Activated CD4-positive, alpha-beta memory T cell treated with anti-CD3 and anti-CD28 coated beads for 36 hours (primary cell): Measurements from ENCODE around the gene HES2. TPM values are rescaled to one million over a fixed set of nuclear protein-coding genes. Genes with fewer than 3 reads are reported as not detected.
A peak's percentile ranks its signal among the peaks of the same experiment; 100 is the strongest.
"Not testable (repeated sequence)": the region's sequence is repeated elsewhere in the genome, so short reads cannot be mapped to it uniquely, and the experiment has no call there.

ENCODE experiments used
- CTCF ChIA-PET: fragments of 350-600 bp; sonication (Branson Sonifier 250); formaldehyde crosslinking; loops from one replicate; lab custom pipeline; 2021; ENCODE audit warnings: antibody characterized with exemption, inconsistent platforms; lab: Charles Lee
- POLR2A ChIA-PET: fragments of 350-600 bp; sonication (Branson Sonifier 250); formaldehyde crosslinking; loops from one replicate; lab custom pipeline; 2021; ENCODE audit warnings: antibody characterized with exemption; lab: Charles Lee
- DNase-seq: peaks from one replicate; pipeline ENCODE4 v3.0.0-alpha.2; 2020
- H3K27ac Mint-ChIP-seq: one replicate; pipeline ENCODE4 v1.8.0; 2021; ENCODE audit warnings: mixed read lengths
- H3K27me3 Mint-ChIP-seq: one replicate; pipeline ENCODE4 v1.8.0; 2021; ENCODE audit warnings: mixed read lengths
- H3K36me3 Mint-ChIP-seq: one replicate; pipeline ENCODE4 v1.8.0; 2021; ENCODE audit warnings: mixed read lengths
- H3K4me1 Mint-ChIP-seq: one replicate; pipeline ENCODE4 v1.8.0; 2021; ENCODE audit warnings: low read depth, mixed read lengths
- H3K4me3 Mint-ChIP-seq: one replicate; pipeline ENCODE4 v1.8.0; 2021; ENCODE audit warnings: mild to moderate bottlenecking, mixed read lengths
- H3K9me3 Mint-ChIP-seq: one replicate; pipeline ENCODE4 v1.8.0; 2021; ENCODE audit warnings: mixed read lengths
- intact Hi-C: fragments of 100-400 bp; cut with micrococcal nuclease; formaldehyde crosslinking; loops from one replicate; pipeline ENCODE4 v1.15.1; 2023
- total RNA-seq, 2 experiments: library from RNA; stranded (reverse); gene quantifications; one replicate each; pipeline ENCODE4 v1.2.3, GENCODE V29; 2021

HES2 gene
- total RNA-seq, 2 experiments from 2014 or later: 0.07 TPM; not detected in 1

GRCh38 chr1:6434186-6434585 is 14.5 kb upstream of the HES2 start:
- intact Hi-C loops: no loop called here
- CTCF ChIA-PET: interaction anchor here (2.0 kb wide), 1 partner anchor 11 kb away, joined by 7 read pairs; no protein-coding TSS in a partner anchor
- POLR2A ChIA-PET: no interaction called here

GRCh38 chr1:6431645-6432579 is 12.2 kb upstream of the HES2 start:
- H3K27ac Mint-ChIP-seq, H3K4me1 Mint-ChIP-seq, H3K36me3 Mint-ChIP-seq, intact Hi-C loops, H3K4me3 Mint-ChIP-seq, H3K27me3 Mint-ChIP-seq, DNase-seq, H3K9me3 Mint-ChIP-seq: not testable (repeated sequence)
- POLR2A ChIA-PET: interaction anchor here (1.0 kb wide), 1 partner anchor 12 kb away, joined by 3 read pairs; the partner anchor contains the start of gene HES2
- CTCF ChIA-PET: interaction anchor here (0.6 to 2.4 kb wide), 5 partner anchors 8 to 185 kb away, joined by 3 to 7 read pairs (median 4); no protein-coding TSS in a partner anchor

More at GRCh38 chr1:6434186-6434585, 14.5 kb upstream of the HES2 start:
- Mint-ChIP-seq H3K27ac (no peak overlapping the region), H3K27me3 (peaks cover 8% of the 10 kb centered on the region), H3K4me3 (no peak overlapping the region), H3K4me1 (peaks cover under 1% of the 10 kb centered on the region), H3K36me3 (no peaks in the 10 kb centered on the region), H3K9me3 (no peaks in the 10 kb centered on the region)
- no peak for DNase-seq

GRCh38 chr1:6429660-6430411 is 10.1 kb upstream of the HES2 start:
- H3K27ac Mint-ChIP-seq, H3K4me1 Mint-ChIP-seq, POLR2A ChIA-PET, intact Hi-C loops, H3K36me3 Mint-ChIP-seq, DNase-seq, H3K9me3 Mint-ChIP-seq, H3K4me3 Mint-ChIP-seq: not testable (repeated sequence)
- peaks cover 10% of the 10 kb centered on the region for H3K27me3 Mint-ChIP-seq
- CTCF ChIA-PET: interaction anchor here (1.1 to 2.7 kb wide), 3 partner anchors 8 to 183 kb away, joined by 5 to 10 read pairs (median 7); no protein-coding TSS in a partner anchor

GRCh38 chr1:6428453-6428852 is 8.7 kb upstream of the HES2 start:
- H3K27me3 Mint-ChIP-seq: peaks cover 17% of the 10 kb centered on the region
- H3K36me3 Mint-ChIP-seq, intact Hi-C loops, H3K9me3 Mint-ChIP-seq, H3K27ac Mint-ChIP-seq, DNase-seq, POLR2A ChIA-PET, H3K4me3 Mint-ChIP-seq, CTCF ChIA-PET, H3K4me1 Mint-ChIP-seq: not testable (repeated sequence)

- intact Hi-C loops: no loop called here
- ChIA-PET CTCF (interaction anchor here (1.0 kb wide), 1 partner anchor 11 kb away, joined by 3 read pairs; no protein-coding TSS in a partner anchor), POLR2A (no interaction called here)
- Mint-ChIP-seq H3K27ac (no peak overlapping the region), H3K27me3 (peaks cover 19% of the 10 kb centered on the region), H3K36me3 (no peaks in the 10 kb centered on the region), H3K4me1 (peaks cover 12% of the 10 kb centered on the region), H3K4me3 (no peak overlapping the region), H3K9me3 (no peaks in the 10 kb centered on the region)
- DNase-seq: no peak
These were observed 8.0 kb upstream of the HES2 start for GRCh38 chr1:6427441-6428390.

- ChIA-PET POLR2A (no interaction called here), CTCF (interaction anchor here (1.0 to 1.1 kb wide), 2 partner anchors 10 to 11 kb away, joined by 3 to 4 read pairs; no protein-coding TSS in a partner anchor)
- H3K9me3 Mint-ChIP-seq: no peaks in the 10 kb centered on the region
- H3K4me1 Mint-ChIP-seq: peaks cover 12% of the 10 kb centered on the region
- intact Hi-C loops: no loop called here
- H3K36me3 Mint-ChIP-seq: no peaks in the 10 kb centered on the region
- H3K27ac Mint-ChIP-seq: no peak overlapping the region
- H3K27me3 Mint-ChIP-seq: peaks cover 19% of the 10 kb centered on the region
- H3K4me3 Mint-ChIP-seq: no peak overlapping the region
- no peak for DNase-seq
These were observed 7.2 kb upstream of the HES2 start for GRCh38 chr1:6426972-6427350.

- intact Hi-C loops: no loop called here
- Mint-ChIP-seq H3K27me3 (peaks cover 25% of the 10 kb centered on the region), H3K36me3 (no peaks in the 10 kb centered on the region), H3K4me3 (no peak overlapping the region), H3K9me3 (no peaks in the 10 kb centered on the region), H3K27ac (no peak overlapping the region), H3K4me1 (peaks cover 12% of the 10 kb centered on the region)
- ChIA-PET CTCF (interaction anchor here (0.9 to 1.1 kb wide), 3 partner anchors 10 to 179 kb away, joined by 3 to 4 read pairs (median 3); no protein-coding TSS in a partner anchor), POLR2A (no interaction called here)
- DNase-seq: no peak
These were observed 6.7 kb upstream of the HES2 start for GRCh38 chr1:6426277-6426971.

GRCh38 chr1:6425658-6426057 is 5.9 kb upstream of the HES2 start:
- no peak for DNase-seq
- peaks cover 12% of the 10 kb centered on the region for H3K4me1 Mint-ChIP-seq
- H3K9me3 Mint-ChIP-seq: no peaks in the 10 kb centered on the region
- POLR2A ChIA-PET: no interaction called here
- H3K36me3 Mint-ChIP-seq: no peaks in the 10 kb centered on the region
- no peak overlapping the region for H3K4me3 Mint-ChIP-seq
- CTCF ChIA-PET: interaction anchor here (0.8 to 1.1 kb wide), 3 partner anchors 11 to 178 kb away, joined by 3 to 4 read pairs (median 3); no protein-coding TSS in a partner anchor
- H3K27ac Mint-ChIP-seq: no peak overlapping the region
- H3K27me3 Mint-ChIP-seq: peaks cover 32% of the 10 kb centered on the region
- intact Hi-C loops: no loop called here

GRCh38 chr1:6424619-6425593 is 5.2 kb upstream of the HES2 start, which contains the start of gene ESPN:
Gene ESPN (plus strand): TSS chr1:6424776. CDS start chr1:6424956, 180 bp downstream.
- CTCF ChIA-PET: interaction anchor here (0.8 to 1.0 kb wide), 2 partner anchors 13 to 14 kb away, joined by 3 to 4 read pairs; no protein-coding TSS in a partner anchor
- H3K4me1 Mint-ChIP-seq: peaks cover 15% of the 10 kb centered on the region
- H3K9me3 Mint-ChIP-seq: no peaks in the 10 kb centered on the region
- no peak for DNase-seq
- H3K27ac Mint-ChIP-seq: no peak within 1 kb of the TSS
- intact Hi-C loops: loop anchor here (5.0 kb wide), 2 partner anchors 178 to 222 kb away; no protein-coding TSS in a partner anchor
- H3K27me3 Mint-ChIP-seq: peaks cover 36% of the 10 kb centered on the region
- peak within 1 kb of the TSS; percentile 20 for H3K4me3 Mint-ChIP-seq
- POLR2A ChIA-PET: no interaction called here
- H3K36me3 Mint-ChIP-seq: no peaks in the 10 kb centered on the region
